SHP77 (cell line): ENCODE results near the gene KRT222.

Experiments used
- DNase-seq, 2 experiments: peaks; one replicate each; lab custom pipeline; 2025; lab: John Stamatoyannopoulos, UW

Gene KRT222

GRCh38 chr17:40664582-40665333, at the start of gene KRT222:
TSS of gene KRT222 (minus strand) at chr17:40665177. CDS start at chr17:40665099, 78 bp downstream.
- DNase-seq: no peak

GRCh38 chr17:40714473-40714872, 49.5 kb upstream of the KRT222 start:
- DNase-seq: no peak

- DNase-seq: no peak
Measured at GRCh38 chr17:40707745-40708144, 42.8 kb upstream of the KRT222 start.

GRCh38 chr17:40705584-40705983, 40.6 kb upstream of the KRT222 start:
- no peak for DNase-seq

GRCh38 chr17:40703652-40704051, 38.7 kb upstream of the KRT222 start, which contains the start of gene KRT24:
TSS of gene KRT24 (minus strand) at chr17:40703752. CDS start at chr17:40703693, 59 bp downstream.
- DNase-seq: no peak

- no peak for DNase-seq
Measured at GRCh38 chr17:40702271-40702670, 37.3 kb upstream of the KRT222 start.

- no peak for DNase-seq
Measured at GRCh38 chr17:40699853-40700252, 34.9 kb upstream of the KRT222 start.

- no peak for DNase-seq
Measured at GRCh38 chr17:40699371-40699770, 34.4 kb upstream of the KRT222 start.

GRCh38 chr17:40697297-40697696, 32.3 kb upstream of the KRT222 start:
- DNase-seq: no peak

- DNase-seq: no peak
Measured at GRCh38 chr17:40696651-40697072, 31.7 kb upstream of the KRT222 start.

- no peak for DNase-seq
Measured at GRCh38 chr17:40695874-40696472, 31.0 kb upstream of the KRT222 start.

- DNase-seq: no peak
Measured at GRCh38 chr17:40694584-40694983, 29.6 kb upstream of the KRT222 start.

GRCh38 chr17:40687106-40687505, 22.1 kb upstream of the KRT222 start:
- DNase-seq: no peak

- DNase-seq: no peak
Measured at GRCh38 chr17:40686192-40686591, 21.2 kb upstream of the KRT222 start.

GRCh38 chr17:40680998-40681397, 16.0 kb upstream of the KRT222 start:
- DNase-seq: no peak

- no peak for DNase-seq
Measured at GRCh38 chr17:40679523-40679907, 14.5 kb upstream of the KRT222 start.

GRCh38 chr17:40678902-40679522, 14.0 kb upstream of the KRT222 start:
- DNase-seq: no peak

- DNase-seq: no peak
Measured at GRCh38 chr17:40675905-40676304, 10.9 kb upstream of the KRT222 start.

GRCh38 chr17:40672654-40673053, 7.7 kb upstream of the KRT222 start:
- no peak for DNase-seq

GRCh38 chr17:40671282-40671681, 6.3 kb upstream of the KRT222 start:
- no peak for DNase-seq

GRCh38 chr17:40666331-40666730, 1.4 kb upstream of the KRT222 start:
- no peak for DNase-seq

- no peak for DNase-seq
Measured at GRCh38 chr17:40663252-40663651, 1.7 kb downstream of the KRT222 start.

GRCh38 chr17:40659911-40660310, 5.1 kb downstream of the KRT222 start:
- no peak for DNase-seq
